Endothelial cell of umbilical vein (primary cell): ENCODE measurements around the gene ANKRD44. TPM values are rescaled to one million over a fixed set of nuclear protein-coding genes. Genes with fewer than 3 reads are reported as not detected.

Experiments
- BruUV-seq: library from RNA; stranded (reverse); fragments of 400-500 nt; replicated peaks from 2 replicates; lab custom pipeline; 2021; lab: Mats Ljungman, UMichigan
- CTCF ChIA-PET: fragments of 300-600, 350-600 bp; sonication (Branson Sonifier 250); formaldehyde crosslinking; loops from one replicate; lab custom pipeline; 2021; ENCODE audit warnings: antibody characterized with exemption, inconsistent platforms; lab: Charles Lee
- POLR2A ChIA-PET: fragments of 300-600, 350-600 bp; sonication (Branson Sonifier 250); formaldehyde crosslinking; loops from one replicate; lab custom pipeline; 2021; ENCODE audit warnings: antibody characterized with exemption, inconsistent platforms; lab: Charles Lee
- DNase-seq: peaks from one replicate; pipeline ENCODE4 v3.0.0-alpha.2; 2011; ENCODE audit warnings: low read depth, low spot score
- FAIRE-seq: peaks from 2 replicates; lab custom pipeline; 2011; peaks lifted over from hg19 to GRCh38; lab: Jason Lieb, UNC
- H2AFZ ChIP-seq: 2 replicates; pipeline ENCODE4 v1.6.0; 2012; ENCODE audit warnings: low read depth, low read length, control low read depth, inconsistent platforms
- H3K27ac ChIP-seq: 2 replicates; pipeline ENCODE4 v1.5.1; 2011; ENCODE audit warnings: low read depth, mild to moderate bottlenecking, control low read depth, low read length, moderate library complexity; ENCODE audit not compliant: insufficient read depth
- H3K27me3 ChIP-seq, 2 experiments: 2 replicates each; pipeline versions ENCODE4 v1.6.0 to v1.6.1; 2011; ENCODE audit warnings: low read length in 2 of 2, mixed read lengths in 1 of 2; ENCODE audit not compliant: control insufficient read depth in 2 of 2, insufficient read depth in 2 of 2
- H3K36me3 ChIP-seq, 2 experiments: 2 replicates in 1 of 2; 3 replicates in 1 of 2; pipeline ENCODE4 v1.5.1; 2011; ENCODE audit warnings: low read length in 2 of 2, mild to moderate bottlenecking in 1 of 2, moderate library complexity in 1 of 2; ENCODE audit not compliant: control insufficient read depth in 2 of 2, insufficient read depth in 2 of 2; ENCODE audit errors: extremely low read depth in 1 of 2
- H3K4me1 ChIP-seq: 3 replicates; pipeline ENCODE4 v1.5.1; 2011; ENCODE audit warnings: mild to moderate bottlenecking, low read length; ENCODE audit not compliant: control insufficient read depth, insufficient read depth; ENCODE audit errors: extremely low read depth
- H3K4me2 ChIP-seq: 2 replicates; pipeline ENCODE4 v1.6.1; 2011; ENCODE audit warnings: low read length, control low read depth, mixed read lengths; ENCODE audit not compliant: insufficient read depth
- H3K4me3 ChIP-seq, 3 experiments: fragments of 200-600 bp in 1 of 3; sonication (generic), shearing (Covaris generic) in 1 of 3; replicated peaks in 1 of 3; 2 replicates each; pipeline ENCODE4 v1.5.1; 2011 to 2016; ENCODE audit warnings: control low read depth in 3 of 3, low read length in 3 of 3, mild to moderate bottlenecking in 2 of 3, inconsistent platforms in 1 of 3, low read depth in 1 of 3, moderate library complexity in 1 of 3; ENCODE audit not compliant: insufficient read depth in 1 of 3
- H3K79me2 ChIP-seq: 2 replicates; pipeline ENCODE4 v1.6.0; 2012; ENCODE audit warnings: low read length, inconsistent platforms; ENCODE audit not compliant: control insufficient read depth, insufficient read depth
- H3K9ac ChIP-seq: replicated peaks from 2 replicates; pipeline ENCODE3; 2011; ENCODE audit warnings: low read length, control low read depth; ENCODE audit not compliant: insufficient read depth; ENCODE audit errors: extremely low read depth
- H3K9me1 ChIP-seq: replicated peaks from 3 replicates; pipeline ENCODE4 v1.6.0; 2011; ENCODE audit warnings: mild to moderate bottlenecking, low read length; ENCODE audit not compliant: control insufficient read depth, insufficient read depth; ENCODE audit errors: extremely low read depth
- H3K9me3 ChIP-seq: replicated peaks from 2 replicates; pipeline ENCODE4 v1.5.1; 2012; ENCODE audit warnings: low read length, inconsistent platforms; ENCODE audit not compliant: control insufficient read depth, insufficient read depth
- H4K20me1 ChIP-seq: replicated peaks from 2 replicates; pipeline ENCODE3; 2011; ENCODE audit warnings: mild to moderate bottlenecking, low read length; ENCODE audit not compliant: control insufficient read depth, insufficient read depth; ENCODE audit errors: extremely low read depth
- CTCF ChIP-seq, 2 donors: IDR thresholded peaks; 1 replicate in 1 of 2; 2 replicates in 1 of 2; pipeline ENCODE4 v1.5.1; 2011; ENCODE audit warnings: low read length in 2 of 2, mild to moderate bottlenecking in 2 of 2, moderate library complexity in 2 of 2, control low read depth in 1 of 2, inconsistent platforms in 1 of 2, low read depth in 1 of 2; ENCODE audit not compliant: insufficient read depth in 1 of 2; ENCODE audit errors: extremely low read depth in 1 of 2
- EZH2 ChIP-seq: IDR thresholded peaks from 2 replicates; pipeline ENCODE4 v1.6.1; 2012; ENCODE audit warnings: borderline replicate concordance, low read depth, mild to moderate bottlenecking, moderate library complexity, low read length, inconsistent platforms; ENCODE audit not compliant: severe bottlenecking
- FOS ChIP-seq: IDR thresholded peaks from 2 replicates; pipeline ENCODE4 v1.6.1; 2011; ENCODE audit warnings: mild to moderate bottlenecking, low read length, moderate library complexity, borderline replicate concordance; ENCODE audit not compliant: insufficient read depth
- GATA2 ChIP-seq: IDR thresholded peaks from 2 replicates; pipeline ENCODE4 v1.7.0; 2011; ENCODE audit warnings: low read depth, mild to moderate bottlenecking, moderate library complexity, mixed read lengths, low read length; ENCODE audit not compliant: insufficient read length, insufficient read depth
- JUN ChIP-seq: IDR thresholded peaks from 2 replicates; pipeline ENCODE4 v1.6.1; 2011; ENCODE audit warnings: borderline replicate concordance, low read depth; ENCODE audit not compliant: insufficient read length, insufficient read depth
- MAX ChIP-seq: IDR thresholded peaks from 2 replicates; pipeline ENCODE4 v1.6.1; 2011; ENCODE audit not compliant: insufficient read depth, insufficient read length
- MYC ChIP-seq: IDR thresholded peaks from one replicate; pipeline ENCODE4 v1.6.1; 2011; ENCODE audit warnings: mild to moderate bottlenecking, low read depth, low read length
- POLR2A ChIP-seq: IDR thresholded peaks from 2 replicates; pipeline ENCODE4 v1.6.1; 2012; ENCODE audit warnings: low read depth, mild to moderate bottlenecking, control low read depth, low read length
- POLR2AphosphoS5 ChIP-seq: IDR thresholded peaks from 2 replicates; pipeline ENCODE4 v1.6.1; 2012; ENCODE audit warnings: low read depth, mild to moderate bottlenecking, control low read depth, low read length, moderate library complexity; ENCODE audit not compliant: insufficient read depth
- dilution Hi-C: fragments of 300-500 bp; cut with MboI; formaldehyde crosslinking; loops from one replicate; pipeline ENCODE4 v1.15.0; 2019; ENCODE audit warnings: low sequenced_read_pairs; ENCODE audit not compliant: extremely low pct_ligation_motif_present
- intact Hi-C: fragments of 100-400 bp; cut with micrococcal nuclease; formaldehyde crosslinking; loops from one replicate; pipeline ENCODE4 v1.10.0; 2022
- polyA plus RNA-seq, 4 experiments: library from polyadenylated mRNA; depleted of rRNA in 3 of 4; stranded (reverse) in 3 of 4; unstranded in 1 of 4; fragments of >200 nt; gene quantifications; 2 replicates each; pipeline versions ENCODE4 v1.2.1 to v1.2.3, GENCODE V29; 2011 to 2012; ENCODE audit warnings: missing spikeins in 1 of 4
- total RNA-seq: library from RNA; stranded (reverse); gene quantifications from 2 replicates; pipeline ENCODE4 v1.2.3, GENCODE V29; 2021

Gene ANKRD44
- total and polyA plus RNA-seq, 2 donors (not counting 3 experiments of a cell fraction or from before 2014, with no cell fraction given) = 3.4 to 6.1 TPM

DNA sequence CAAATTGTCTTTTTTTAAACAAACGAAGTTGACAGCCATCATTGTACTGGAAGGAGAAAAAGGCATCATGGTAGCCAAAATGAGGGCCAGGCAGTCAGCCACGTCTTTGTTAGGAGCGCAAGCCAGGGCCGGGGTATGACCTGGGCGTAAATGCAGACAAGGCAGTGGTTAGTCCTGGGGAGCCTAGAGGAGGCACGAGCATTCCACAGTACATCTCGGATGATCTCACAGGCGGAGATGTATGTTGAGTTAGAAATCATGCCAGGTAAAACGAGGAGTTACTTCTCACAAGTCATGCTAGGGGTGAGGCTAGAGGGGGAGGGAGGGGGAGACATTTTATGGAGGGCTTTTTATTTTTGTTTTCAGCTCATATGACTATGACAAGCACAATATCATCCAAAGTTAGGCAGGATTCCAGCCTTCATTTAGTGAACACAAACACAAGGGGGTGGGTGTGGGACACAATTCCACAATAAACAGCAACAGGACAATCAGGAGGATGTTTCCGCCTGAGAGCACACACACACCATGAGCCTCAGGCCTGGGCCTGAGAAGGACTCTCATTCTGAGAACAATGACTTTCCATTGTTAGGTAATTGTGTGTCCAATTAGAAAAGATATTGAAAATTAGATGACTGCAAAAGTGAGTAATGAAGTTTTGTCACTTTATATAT, 319.7 kb downstream of the ANKRD44 start:
- no peaks in the 10 kb centered on the region for H3K9me1 ChIP-seq

More for the DNA sequence above, 319.7 kb downstream of the ANKRD44 start:
- intact Hi-C loops (no loop called here), dilution Hi-C loops (no loop called here)
- ChIA-PET POLR2A (no interaction called here), CTCF (interaction anchor here (0.7 kb wide), 1 partner anchor 89 kb away, joined by 3 read pairs; no protein-coding TSS in a partner anchor)
- H3K27ac ChIP-seq = no peak overlapping the region
- no TSS peak for BruUV-seq
- H4K20me1 ChIP-seq = no peaks in the 10 kb centered on the region
- no peaks in the 10 kb centered on the region for H3K36me3 ChIP-seq
- H3K4me3 ChIP-seq = no peak overlapping the region
- no peak for DNase-seq
- no peak overlapping the region for H2AFZ ChIP-seq
- no peak for FAIRE-seq
- peaks cover 18% of the 10 kb centered on the region for H3K4me1 ChIP-seq
- H3K9ac ChIP-seq = no peak overlapping the region
- no peaks in the 10 kb centered on the region for H3K9me3 ChIP-seq
- H3K27me3 ChIP-seq = no peaks in the 10 kb centered on the region
- H3K4me2 ChIP-seq = no peak overlapping the region
- H3K79me2 ChIP-seq = no peaks in the 10 kb centered on the region
- TF ChIP-seq GATA2 (no peak), CTCF (IDR thresholded peaks at IDR 0.05; ENCODE audit: extremely low read depth in 1 of 2, insufficient read depth in 1 of 2, low read depth in 1 of 2, low read length in 2 of 2) (no peak), EZH2 (no peak), POLR2AphosphoS5 (no peak), FOS (no peak), MAX (no peak), JUN (no peak), POLR2A (no peak), MYC (no peak)
